Natural killer cell (primary cell): Measurements from ENCODE around the gene SEMA4G. TPM values are rescaled to one million over a fixed set of nuclear protein-coding genes. Genes with fewer than 3 reads are reported as not detected.

Experiments used
- ATAC-seq, 3 donors: fragments of 150-1000 bp in 2 of 3; fragments of 200-7000 bp in 1 of 3; cut with Tn5 transposase; 1 replicate in 1 of 3; 2 replicates in 2 of 3; pipeline ENCODE4 v1.10.0; 2021; ENCODE audit warnings: mild to moderate bottlenecking in 2 of 3, moderate library complexity in 2 of 3
- DNase-seq, 2 donors: peaks; one replicate each; pipeline versions ENCODE4 v3.0.0 to v3.0.0-alpha.2; 2013 to 2021; ENCODE audit warnings: mixed read lengths in 1 of 2
- H3K27ac ChIP-seq: one replicate; pipeline ENCODE4 v1.5.1; 2013; ENCODE audit warnings: mild to moderate bottlenecking, low read length
- H3K27me3 ChIP-seq: one replicate; pipeline ENCODE4 v1.6.1; 2013; ENCODE audit warnings: low read length; ENCODE audit not compliant: control insufficient read depth, insufficient read depth
- H3K36me3 ChIP-seq: one replicate; pipeline ENCODE4 v1.6.1; 2013; ENCODE audit warnings: low read length; ENCODE audit not compliant: control insufficient read depth, insufficient read depth
- H3K4me1 ChIP-seq: one replicate; pipeline ENCODE4 v1.6.1; 2013; ENCODE audit warnings: low read length; ENCODE audit not compliant: control insufficient read depth, insufficient read depth
- H3K4me3 ChIP-seq: one replicate; pipeline ENCODE4 v1.5.1; 2013; ENCODE audit warnings: low read length
- H3K9me3 ChIP-seq: one replicate; pipeline ENCODE4 v1.6.1; 2013; ENCODE audit warnings: low read length; ENCODE audit not compliant: control insufficient read depth, insufficient read depth
- H3K27ac Mint-ChIP-seq, 2 donors: one replicate each; pipeline ENCODE4 v1.8.0; 2022; ENCODE audit warnings: mild to moderate bottlenecking in 2 of 2, mixed read lengths in 2 of 2, moderate library complexity in 1 of 2
- H3K27me3 Mint-ChIP-seq, 2 donors: one replicate each; pipeline ENCODE4 v1.8.0; 2022; ENCODE audit warnings: low read depth in 2 of 2, mixed read lengths in 2 of 2
- H3K36me3 Mint-ChIP-seq: one replicate; pipeline ENCODE4 v1.8.0; 2022; ENCODE audit warnings: mixed read lengths
- H3K4me1 Mint-ChIP-seq, 2 donors: one replicate each; pipeline ENCODE4 v1.8.0; 2022; ENCODE audit warnings: mixed read lengths in 2 of 2
- H3K4me3 Mint-ChIP-seq: one replicate; pipeline ENCODE4 v1.8.0; 2022; ENCODE audit warnings: mild to moderate bottlenecking, moderate library complexity, mixed read lengths
- H3K9me3 Mint-ChIP-seq, 2 donors: one replicate each; pipeline ENCODE4 v1.8.0; 2022; ENCODE audit warnings: mixed read lengths in 2 of 2
- CTCF ChIP-seq: fragments of 200-600 bp; IDR thresholded peaks from one replicate; pipeline ENCODE4 v1.8.0; 2022; ENCODE audit warnings: antibody characterized with exemption
- WGBS: methylation state at CpG from one replicate; pipeline ENCODE4 v1.1.7; 2013; ENCODE audit warnings: missing lambda C conversion rate; ENCODE audit not compliant: insufficient coverage; 5-methylcytosine and 5-hydroxymethylcytosine counted together
- intact Hi-C: fragments of 100-400 bp; cut with micrococcal nuclease; formaldehyde crosslinking; loops from one replicate; pipeline ENCODE4 v1.14.2; 2022
- total RNA-seq, 4 donors: library from RNA; stranded (reverse); fragments of 120-200 nt in 1 of 4; gene quantifications; one replicate each; pipeline versions ENCODE4 v1.2.3 to v1.2.4, GENCODE V29; 2013 to 2022

SEMA4G gene
- total RNA-seq, 3 donors from 2014 or later (not counting 1 experiment from before 2014, with no cell fraction given) = 0.53 to 1.7 TPM; not detected in 1

- intact Hi-C loops = no loop called here
- no peaks in the 10 kb centered on the region for H3K9me3 Mint-ChIP-seq
- H3K27ac Mint-ChIP-seq = no peak overlapping the region
- H3K27me3 Mint-ChIP-seq = no peaks in the 10 kb centered on the region
- Histone ChIP-seq H3K9me3 (no peaks in the 10 kb centered on the region), H3K27ac (no peak overlapping the region), H3K4me1 (peaks cover 14% of the 10 kb centered on the region), H3K36me3 (peaks cover 16% of the 10 kb centered on the region), H3K4me3 (no peak overlapping the region), H3K27me3 (no peaks in the 10 kb centered on the region)
- H3K4me3 Mint-ChIP-seq = peak overlapping the region; percentile 56
- H3K36me3 Mint-ChIP-seq = no peaks in the 10 kb centered on the region
- no peak for ATAC-seq
- WGBS = 94% methylated on average over 1 of the region's 2 CpGs
- no peak for DNase-seq
- no peak for TF ChIP-seq CTCF
- H3K4me1 Mint-ChIP-seq = peaks cover 9 to 27% of the 10 kb centered on the region in 2 donors
Observed at GRCh38 chr10:100968062-100968736, 1.1 kb upstream of the SEMA4G start.

- ATAC-seq (peak in 1 of 3 donors; percentile 4), DNase-seq (no peak)
- intact Hi-C loops = loop anchor here (1.0 kb wide), 1 partner anchor 44 kb away; no protein-coding TSS in a partner anchor
- Mint-ChIP-seq H3K9me3 (no peaks in the 10 kb centered on the region), H3K36me3 (no peaks in the 10 kb centered on the region), H3K4me3 (peak overlapping the region; percentile 81), H3K4me1 (peaks cover 9 to 27% of the 10 kb centered on the region in 2 donors), H3K27me3 (no peaks in the 10 kb centered on the region), H3K27ac (peak overlapping the region in 1 of 2 donors; percentile 42)
- 59% methylated on average over 9 of the region's 9 CpGs for WGBS
- H3K9me3 ChIP-seq = no peaks in the 10 kb centered on the region
- no peak for TF ChIP-seq CTCF
- peaks cover 13% of the 10 kb centered on the region for H3K36me3 ChIP-seq
- H3K4me1 ChIP-seq = peaks cover 14% of the 10 kb centered on the region
- H3K4me3 ChIP-seq = peak overlapping the region; percentile 23
- no peak overlapping the region for H3K27ac ChIP-seq
- no peaks in the 10 kb centered on the region for H3K27me3 ChIP-seq
Observed at GRCh38 chr10:100968863-100969186, 479 bp upstream of the SEMA4G start.

GRCh38 chr10:100970076-100970913 is 991 bp downstream of the SEMA4G start:
- H3K27ac Mint-ChIP-seq = peak overlapping the region in 1 of 2 donors; percentile 48
- H3K4me3 Mint-ChIP-seq = peak overlapping the region; percentile 49
- no peaks in the 10 kb centered on the region for H3K27me3 Mint-ChIP-seq
- H3K27ac ChIP-seq = no peak overlapping the region
- H3K4me1 Mint-ChIP-seq = peaks cover 9 to 27% of the 10 kb centered on the region in 2 donors
- H3K9me3 ChIP-seq = no peaks in the 10 kb centered on the region
- no peaks in the 10 kb centered on the region for H3K27me3 ChIP-seq
- ATAC-seq (peak in 2 of 3 donors; percentile 34 to 55), DNase-seq (peak in 1 of 2 donors; percentile 66)
- H3K4me1 ChIP-seq = peaks cover 14% of the 10 kb centered on the region
- H3K36me3 ChIP-seq = peaks cover 5% of the 10 kb centered on the region
- 33% methylated on average over 11 of the region's 13 CpGs for WGBS
- intact Hi-C loops = no loop called here
- TF ChIP-seq CTCF = no peak
- no peak overlapping the region for H3K4me3 ChIP-seq
- H3K36me3 Mint-ChIP-seq = no peaks in the 10 kb centered on the region
- H3K9me3 Mint-ChIP-seq = no peaks in the 10 kb centered on the region
